ENCODE data around the gene SH3PXD2A. TPM values are rescaled to one million over a fixed set of nuclear protein-coding genes. Genes with fewer than 3 reads are reported as not detected.

Gene SH3PXD2A
- total RNA-seq, 1 experiment from 2014 or later: 4.5 TPM

DNA sequence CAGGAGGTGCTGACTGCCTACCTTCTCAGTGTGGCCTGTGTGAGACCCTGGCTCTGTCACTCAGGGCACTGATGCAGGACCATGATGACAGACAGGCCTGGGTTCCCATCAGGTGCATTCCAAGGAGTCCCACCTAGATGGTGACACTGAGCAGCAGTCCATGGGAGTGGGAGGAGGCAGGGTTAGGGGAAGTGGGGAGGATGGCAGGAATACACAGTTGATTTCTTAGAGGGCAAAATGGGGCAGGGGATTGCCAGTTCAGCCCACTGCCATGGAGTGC, 155.0 kb downstream of the SH3PXD2A start:
- H4K20me1 ChIP-seq (ENCODE audit: control insufficient read depth, insufficient read depth, insufficient read length): no peaks in the 10 kb centered on the region
- H2AFZ ChIP-seq (ENCODE audit: low read length): no peak overlapping the region
- H3K9me3 Mint-ChIP-seq: no peaks in the 10 kb centered on the region
- no peaks in the 10 kb centered on the region for H3K79me2 ChIP-seq (ENCODE audit: insufficient read depth, low read length)
- H2BK15ac ChIP-seq (ENCODE audit: low read depth, low read length): no peak overlapping the region
- H2BK120ac ChIP-seq (ENCODE audit: low read depth, low read length, poor library complexity, severe bottlenecking): no peak overlapping the region
- no peak overlapping the region for H4K5ac ChIP-seq (ENCODE audit: insufficient read length, low read depth, low read length)
- no peaks in the 10 kb centered on the region for H3K36me3 Mint-ChIP-seq (ENCODE audit: insufficient read depth in 1 of 3, low read depth in 3 of 3)
- TF ChIP-seq, protein P1, sequence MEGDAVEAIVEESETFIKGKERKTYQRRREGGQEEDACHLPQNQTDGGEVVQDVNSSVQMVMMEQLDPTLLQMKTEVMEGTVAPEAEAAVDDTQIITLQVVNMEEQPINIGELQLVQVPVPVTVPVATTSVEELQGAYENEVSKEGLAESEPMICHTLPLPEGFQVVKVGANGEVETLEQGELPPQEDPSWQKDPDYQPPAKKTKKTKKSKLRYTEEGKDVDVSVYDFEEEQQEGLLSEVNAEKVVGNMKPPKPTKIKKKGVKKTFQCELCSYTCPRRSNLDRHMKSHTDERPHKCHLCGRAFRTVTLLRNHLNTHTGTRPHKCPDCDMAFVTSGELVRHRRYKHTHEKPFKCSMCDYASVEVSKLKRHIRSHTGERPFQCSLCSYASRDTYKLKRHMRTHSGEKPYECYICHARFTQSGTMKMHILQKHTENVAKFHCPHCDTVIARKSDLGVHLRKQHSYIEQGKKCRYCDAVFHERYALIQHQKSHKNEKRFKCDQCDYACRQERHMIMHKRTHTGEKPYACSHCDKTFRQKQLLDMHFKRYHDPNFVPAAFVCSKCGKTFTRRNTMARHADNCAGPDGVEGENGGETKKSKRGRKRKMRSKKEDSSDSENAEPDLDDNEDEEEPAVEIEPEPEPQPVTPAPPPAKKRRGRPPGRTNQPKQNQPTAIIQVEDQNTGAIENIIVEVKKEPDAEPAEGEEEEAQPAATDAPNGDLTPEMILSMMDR (conservative IDR thresholded peaks at IDR 0.05): no peak
- H3K18ac ChIP-seq (ENCODE audit: insufficient read length, low read depth, low read length): no peak overlapping the region
- no peaks in the 10 kb centered on the region for H3K9me3 ChIP-seq (ENCODE audit: control insufficient read depth, low read depth, low read length)
- H3K23ac ChIP-seq (ENCODE audit: insufficient read length, low read depth, low read length): no peak overlapping the region
- DNase-seq: no peak
- peaks cover 19 to 30% of the 10 kb centered on the region in 2 experiments for H3K4me1 Mint-ChIP-seq
- H3K27ac ChIP-seq (ENCODE audit: insufficient read length, low read depth, low read length): no peak overlapping the region
- H2BK12ac ChIP-seq (ENCODE audit: insufficient read length, low read depth, low read length): no peak overlapping the region
- H3K4ac ChIP-seq (ENCODE audit: low read depth, low read length): no peak overlapping the region
- H3K79me1 ChIP-seq (ENCODE audit: insufficient read depth, low read depth, low read length, poor library complexity, severe bottlenecking): no peaks in the 10 kb centered on the region
- H4K91ac ChIP-seq (ENCODE audit: insufficient read length, low read depth, low read length): no peak overlapping the region
- no peak overlapping the region for H2BK20ac ChIP-seq (ENCODE audit: low read depth, low read length, poor library complexity, severe bottlenecking)
- H2AK5ac ChIP-seq (ENCODE audit: insufficient read length, low read length): no peak overlapping the region
- no peak overlapping the region for H3K56ac ChIP-seq (ENCODE audit: insufficient read length, low read depth, low read length)
- H2BK5ac ChIP-seq (ENCODE audit: insufficient read length, low read length): no peak overlapping the region
- no peak overlapping the region for H3K9ac ChIP-seq (ENCODE audit: extremely low read depth, insufficient read length, low read length)
- H3K14ac ChIP-seq (ENCODE audit: insufficient read depth, low read length): no peak overlapping the region
- H3K4me1 ChIP-seq (ENCODE audit: insufficient read depth, low read length): peaks cover 2% of the 10 kb centered on the region; the same call in 1 of the 2 replicates
- H3K23me2 ChIP-seq (ENCODE audit: insufficient read length, low read depth, low read length, poor library complexity, severe bottlenecking): no peaks in the 10 kb centered on the region
- no peak overlapping the region for H3T11ph ChIP-seq (ENCODE audit: low read length)
- no peak overlapping the region for H3K27ac Mint-ChIP-seq
- peaks cover 12% of the 10 kb centered on the region for H3K27me3 Mint-ChIP-seq (ENCODE audit: low read depth)
- no peak overlapping the region for H3K4me3 Mint-ChIP-seq
- no peak overlapping the region for H4K8ac ChIP-seq (replicated peaks; ENCODE audit: insufficient read length, low read depth, low read length)
- no peak overlapping the region for H3K4me2 ChIP-seq (ENCODE audit: insufficient read depth, insufficient read length, low read length)
- H3K27me3 ChIP-seq (ENCODE audit: insufficient read depth, low read length): no peaks in the 10 kb centered on the region

Data from H9 (cell line).